Measurements from ENCODE around the gene CD80.

Gene CD80

GRCh38 chr3:119542168-119542767 lies 17.1 kb downstream of the CD80 start:
- ChIA-PET CTCF (no interaction called here), POLR2A (no interaction called here)
- no peak for DNase-seq (ENCODE audit: low read depth, low spot score)
- TF ChIP-seq, protein P1, sequence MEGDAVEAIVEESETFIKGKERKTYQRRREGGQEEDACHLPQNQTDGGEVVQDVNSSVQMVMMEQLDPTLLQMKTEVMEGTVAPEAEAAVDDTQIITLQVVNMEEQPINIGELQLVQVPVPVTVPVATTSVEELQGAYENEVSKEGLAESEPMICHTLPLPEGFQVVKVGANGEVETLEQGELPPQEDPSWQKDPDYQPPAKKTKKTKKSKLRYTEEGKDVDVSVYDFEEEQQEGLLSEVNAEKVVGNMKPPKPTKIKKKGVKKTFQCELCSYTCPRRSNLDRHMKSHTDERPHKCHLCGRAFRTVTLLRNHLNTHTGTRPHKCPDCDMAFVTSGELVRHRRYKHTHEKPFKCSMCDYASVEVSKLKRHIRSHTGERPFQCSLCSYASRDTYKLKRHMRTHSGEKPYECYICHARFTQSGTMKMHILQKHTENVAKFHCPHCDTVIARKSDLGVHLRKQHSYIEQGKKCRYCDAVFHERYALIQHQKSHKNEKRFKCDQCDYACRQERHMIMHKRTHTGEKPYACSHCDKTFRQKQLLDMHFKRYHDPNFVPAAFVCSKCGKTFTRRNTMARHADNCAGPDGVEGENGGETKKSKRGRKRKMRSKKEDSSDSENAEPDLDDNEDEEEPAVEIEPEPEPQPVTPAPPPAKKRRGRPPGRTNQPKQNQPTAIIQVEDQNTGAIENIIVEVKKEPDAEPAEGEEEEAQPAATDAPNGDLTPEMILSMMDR (IDR thresholded peaks at IDR 0.05; ENCODE audit: insufficient read depth, low read length, missing control alignments): no peak
- no peak overlapping the region for H3K4me3 ChIP-seq (ENCODE audit: low read depth, low read length)

DNA sequence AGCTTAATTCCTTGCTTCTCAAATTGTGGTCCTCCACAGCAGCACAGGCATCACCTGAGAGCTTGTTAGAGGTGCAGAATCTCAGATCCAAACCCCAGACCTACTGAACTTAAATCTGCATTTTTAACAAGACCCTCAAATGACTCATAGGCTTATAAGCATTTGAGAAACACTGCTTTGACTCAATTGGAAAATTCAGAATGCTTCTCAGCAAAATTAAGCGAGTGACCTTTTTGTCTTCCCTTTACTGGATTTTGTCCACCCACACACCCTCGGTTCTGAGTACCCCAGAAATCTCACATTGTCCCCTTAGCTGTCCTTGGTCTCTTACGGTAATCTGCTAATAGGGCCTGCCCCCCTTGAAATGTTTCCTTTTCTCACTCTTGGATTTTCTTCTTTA lies 17.9 kb downstream of the CD80 start:
- ChIA-PET POLR2A (no interaction called here), CTCF (no interaction called here)
- TF ChIP-seq, protein P1 (IDR thresholded peaks at IDR 0.05; ENCODE audit: insufficient read depth, low read length, missing control alignments): no peak
- no peak overlapping the region for H3K4me3 ChIP-seq (ENCODE audit: low read depth, low read length)
- no peak for DNase-seq (ENCODE audit: low read depth, low spot score)

DNA sequence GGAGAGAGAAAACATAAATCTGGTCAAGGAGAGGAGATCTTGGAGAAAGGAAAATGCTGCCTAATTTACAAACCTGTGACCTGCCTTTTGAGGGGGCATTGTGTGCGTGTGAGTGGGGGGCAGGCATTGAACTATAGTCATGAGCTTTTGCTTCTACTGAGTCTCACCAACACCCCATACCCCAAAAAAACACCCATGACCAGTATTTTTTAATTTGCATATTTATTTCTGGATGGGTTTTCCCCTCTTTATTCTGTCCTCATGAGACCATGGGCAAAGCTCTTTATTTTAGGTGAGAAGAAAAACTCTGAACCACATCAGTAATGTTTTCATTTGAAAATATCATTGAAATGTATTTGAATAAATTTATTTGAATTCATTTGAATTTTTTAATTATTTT lies 20.6 kb downstream of the CD80 start:
- ChIA-PET CTCF (interaction anchor here (0.7 kb wide), 1 partner anchor 146 kb away, joined by 3 read pairs; no protein-coding TSS in a partner anchor), POLR2A (no interaction called here)
- no peak for DNase-seq (ENCODE audit: low read depth, low spot score)
- no peak overlapping the region for H3K4me3 ChIP-seq (ENCODE audit: low read depth, low read length)
- TF ChIP-seq, protein P1 (IDR thresholded peaks at IDR 0.05; ENCODE audit: insufficient read depth, low read length, missing control alignments): no peak

GRCh38 chr3:119536757-119537156 lies 22.7 kb downstream of the CD80 start:
- no peak for DNase-seq (ENCODE audit: low read depth, low spot score)
- POLR2A ChIA-PET: no interaction called here
- TF ChIP-seq, protein P1 (IDR thresholded peaks at IDR 0.05; ENCODE audit: insufficient read depth, low read length, missing control alignments): no peak
- H3K4me3 ChIP-seq (ENCODE audit: low read depth, low read length): no peak overlapping the region
- CTCF ChIA-PET: interaction anchor here (0.8 to 0.9 kb wide), 2 partner anchors 19 to 144 kb away, joined by 3 read pairs; no protein-coding TSS in a partner anchor

GRCh38 chr3:119534296-119534695 lies 25.1 kb downstream of the CD80 start:
- DNase-seq (ENCODE audit: low read depth, low spot score): no peak
- TF ChIP-seq, protein P1 (IDR thresholded peaks at IDR 0.05; ENCODE audit: insufficient read depth, low read length, missing control alignments): no peak
- CTCF ChIA-PET: no interaction called here
- POLR2A ChIA-PET: no interaction called here
- H3K4me3 ChIP-seq (ENCODE audit: low read depth, low read length): no peak overlapping the region

DNA sequence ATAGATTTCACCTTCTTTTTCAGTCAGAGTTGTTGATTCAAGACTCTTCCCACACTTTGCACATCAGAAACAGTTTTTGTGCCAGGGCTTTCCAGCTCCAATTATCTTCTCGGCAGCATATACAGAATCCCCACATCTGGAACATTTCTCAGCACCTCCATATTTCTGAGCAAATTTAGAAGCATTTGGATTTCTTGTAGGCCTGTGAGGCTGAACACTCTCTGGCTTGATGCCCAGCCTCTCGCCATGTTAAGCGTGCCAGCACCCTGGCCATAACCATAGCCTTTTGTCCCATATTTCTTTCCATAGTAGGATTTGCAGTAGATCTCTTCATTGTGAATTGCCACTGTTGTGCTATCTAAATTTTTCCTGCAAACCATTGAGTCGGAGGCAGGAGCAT lies 28.3 kb downstream of the CD80 start:
- no peak overlapping the region for H3K4me3 ChIP-seq (ENCODE audit: low read depth, low read length)
- POLR2A ChIA-PET: no interaction called here
- no peak for DNase-seq (ENCODE audit: low read depth, low spot score)
- TF ChIP-seq, protein P1 (IDR thresholded peaks at IDR 0.05; ENCODE audit: insufficient read depth, low read length, missing control alignments): no peak
- CTCF ChIA-PET: interaction anchor here (4.3 kb wide), 1 partner anchor 150 kb away, joined by 23 read pairs; no protein-coding TSS in a partner anchor
